ENCODE measurements around the gene ADTRP.

DNA sequence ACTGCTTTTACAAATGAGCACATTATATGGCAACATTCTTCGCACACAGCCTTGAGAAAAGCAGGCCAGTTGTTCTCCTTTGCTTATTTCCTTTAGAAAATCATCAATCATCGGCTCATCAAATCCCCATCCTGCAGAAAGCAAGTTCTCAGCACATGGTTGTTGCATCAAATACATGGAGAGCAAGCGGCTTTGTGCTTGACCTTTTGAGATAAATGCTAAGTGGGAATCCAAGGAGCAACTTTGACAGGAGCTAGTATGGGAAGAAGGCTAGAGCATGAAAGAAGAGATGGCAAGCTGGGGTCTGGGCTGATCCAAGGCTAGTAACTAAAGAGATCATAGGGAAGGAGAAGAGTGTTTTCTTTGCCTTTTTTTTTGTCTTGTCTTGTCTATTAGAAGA is 43.2 kb upstream of the ADTRP start:
- TF ChIP-seq, protein P1, sequence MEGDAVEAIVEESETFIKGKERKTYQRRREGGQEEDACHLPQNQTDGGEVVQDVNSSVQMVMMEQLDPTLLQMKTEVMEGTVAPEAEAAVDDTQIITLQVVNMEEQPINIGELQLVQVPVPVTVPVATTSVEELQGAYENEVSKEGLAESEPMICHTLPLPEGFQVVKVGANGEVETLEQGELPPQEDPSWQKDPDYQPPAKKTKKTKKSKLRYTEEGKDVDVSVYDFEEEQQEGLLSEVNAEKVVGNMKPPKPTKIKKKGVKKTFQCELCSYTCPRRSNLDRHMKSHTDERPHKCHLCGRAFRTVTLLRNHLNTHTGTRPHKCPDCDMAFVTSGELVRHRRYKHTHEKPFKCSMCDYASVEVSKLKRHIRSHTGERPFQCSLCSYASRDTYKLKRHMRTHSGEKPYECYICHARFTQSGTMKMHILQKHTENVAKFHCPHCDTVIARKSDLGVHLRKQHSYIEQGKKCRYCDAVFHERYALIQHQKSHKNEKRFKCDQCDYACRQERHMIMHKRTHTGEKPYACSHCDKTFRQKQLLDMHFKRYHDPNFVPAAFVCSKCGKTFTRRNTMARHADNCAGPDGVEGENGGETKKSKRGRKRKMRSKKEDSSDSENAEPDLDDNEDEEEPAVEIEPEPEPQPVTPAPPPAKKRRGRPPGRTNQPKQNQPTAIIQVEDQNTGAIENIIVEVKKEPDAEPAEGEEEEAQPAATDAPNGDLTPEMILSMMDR (optimal IDR thresholded peaks at IDR 0.05 in 1 of 3, IDR thresholded peaks at IDR 0.05 in 1 of 3, conservative IDR thresholded peaks at IDR 0.05 in 1 of 3; ENCODE audit: extremely low read depth in 1 of 3, insufficient read depth in 2 of 3, low read length in 3 of 3) = no peak
- no peak for TF ChIP-seq EZH2 (IDR thresholded peaks at IDR 0.05; ENCODE audit: low read length)
